Suprapubic skin (tissue), 3 donors: ENCODE data around the gene LLGL2.

Experiments
- POLR2A ChIP-seq, 2 donors: fragments of 450-650 bp; IDR thresholded peaks; one replicate each; pipeline ENCODE4 v1.6.1; 2017; ENCODE audit warnings: antibody characterized with exemption in 2 of 2, mild to moderate bottlenecking in 2 of 2, moderate library complexity in 2 of 2
- TF ChIP-seq, protein P1 (sequence below), 2 donors: fragments of 200-600 bp in 1 of 2; fragments of 450-650 bp in 1 of 2; sonication (generic) in 1 of 2; IDR thresholded peaks; one replicate each; pipeline ENCODE4 v1.5.1; 2016 to 2019; ENCODE audit warnings: antibody characterized with exemption in 2 of 2, mild to moderate bottlenecking in 1 of 2, moderate library complexity in 1 of 2

DNA sequence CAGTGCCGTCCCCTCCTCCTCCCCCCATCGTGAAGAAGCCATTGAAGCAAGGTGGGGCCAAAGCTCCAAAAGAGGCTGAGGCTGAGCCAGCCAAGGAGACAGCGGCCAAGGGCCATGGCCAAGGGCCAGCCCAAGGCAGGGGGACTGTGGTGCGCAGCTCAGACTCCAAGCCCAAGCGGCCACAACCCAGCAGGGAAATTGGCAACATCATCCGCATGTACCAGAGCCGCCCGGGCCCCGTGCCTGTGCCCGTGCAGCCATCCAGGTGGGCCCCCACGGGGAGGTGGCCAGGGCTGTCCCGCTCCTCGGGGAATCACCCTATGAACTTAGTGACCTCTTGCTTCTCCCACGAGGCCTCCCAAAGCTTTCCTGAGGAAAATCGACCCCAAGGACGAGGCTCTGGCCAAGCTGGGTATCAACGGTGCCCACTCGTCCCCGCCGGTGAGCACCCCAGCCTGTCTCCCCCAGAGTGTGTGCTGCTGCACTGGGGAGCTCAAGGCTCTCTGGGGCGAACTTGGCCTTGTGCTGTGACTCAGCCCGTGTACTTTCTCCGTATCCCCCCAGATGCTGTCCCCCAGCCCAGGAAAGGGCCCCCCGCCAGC is 91.1 kb downstream of the LLGL2 start:
- TF ChIP-seq POLR2A (IDR thresholded peaks at IDR 0.05): no peak
- TF ChIP-seq, protein P1, sequence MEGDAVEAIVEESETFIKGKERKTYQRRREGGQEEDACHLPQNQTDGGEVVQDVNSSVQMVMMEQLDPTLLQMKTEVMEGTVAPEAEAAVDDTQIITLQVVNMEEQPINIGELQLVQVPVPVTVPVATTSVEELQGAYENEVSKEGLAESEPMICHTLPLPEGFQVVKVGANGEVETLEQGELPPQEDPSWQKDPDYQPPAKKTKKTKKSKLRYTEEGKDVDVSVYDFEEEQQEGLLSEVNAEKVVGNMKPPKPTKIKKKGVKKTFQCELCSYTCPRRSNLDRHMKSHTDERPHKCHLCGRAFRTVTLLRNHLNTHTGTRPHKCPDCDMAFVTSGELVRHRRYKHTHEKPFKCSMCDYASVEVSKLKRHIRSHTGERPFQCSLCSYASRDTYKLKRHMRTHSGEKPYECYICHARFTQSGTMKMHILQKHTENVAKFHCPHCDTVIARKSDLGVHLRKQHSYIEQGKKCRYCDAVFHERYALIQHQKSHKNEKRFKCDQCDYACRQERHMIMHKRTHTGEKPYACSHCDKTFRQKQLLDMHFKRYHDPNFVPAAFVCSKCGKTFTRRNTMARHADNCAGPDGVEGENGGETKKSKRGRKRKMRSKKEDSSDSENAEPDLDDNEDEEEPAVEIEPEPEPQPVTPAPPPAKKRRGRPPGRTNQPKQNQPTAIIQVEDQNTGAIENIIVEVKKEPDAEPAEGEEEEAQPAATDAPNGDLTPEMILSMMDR (IDR thresholded peaks at IDR 0.05): no peak
